ENCODE measurements around the gene GRM8. TPM values are rescaled to one million over a fixed set of nuclear protein-coding genes. Genes with fewer than 3 reads are reported as not detected.

The GRM8 gene
- total RNA-seq, 1 experiment from 2014 or later, result not detected

DNA sequence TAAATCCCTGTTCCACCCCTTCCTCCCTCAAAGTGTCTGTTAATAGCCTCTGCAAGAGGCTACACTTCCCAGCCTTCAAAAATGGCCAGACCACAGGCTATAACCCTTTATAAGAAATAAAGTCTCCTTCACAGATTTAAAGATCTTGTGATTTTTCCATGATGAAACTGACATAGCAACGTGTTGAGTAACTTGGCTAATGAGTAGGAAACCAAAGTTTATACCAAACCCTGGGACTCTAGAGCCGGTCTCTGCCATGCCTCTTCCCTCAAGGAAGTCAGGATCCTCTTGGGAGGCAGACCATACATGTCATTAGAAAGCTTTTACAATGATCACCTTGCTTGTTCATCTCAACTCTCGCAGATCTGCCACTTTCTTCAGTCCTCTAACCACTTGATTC, 44.4 kb downstream of the GRM8 start:
- ChIA-PET POLR2A (no interaction called here), CTCF (no interaction called here)
- Mint-ChIP-seq H3K27ac (ENCODE audit: unreplicated experiment) (no peak overlapping the region), H3K27me3 (ENCODE audit: insufficient read depth, unreplicated experiment) (no peaks in the 10 kb centered on the region), H3K4me1 (ENCODE audit: low read depth, unreplicated experiment) (no peaks in the 10 kb centered on the region), H3K9me3 (ENCODE audit: unreplicated experiment) (no peaks in the 10 kb centered on the region), H3K4me3 (ENCODE audit: unreplicated experiment) (no peak overlapping the region), H3K36me3 (ENCODE audit: insufficient read depth, unreplicated experiment) (no peaks in the 10 kb centered on the region)
- Histone ChIP-seq H3K9me3 (no peaks in the 10 kb centered on the region; the same call in 1 of the 2 replicates), H3K36me3 (ENCODE audit: control insufficient read depth, insufficient read depth, low read length) (no peaks in the 10 kb centered on the region), H3K4me1 (peaks cover 22% of the 10 kb centered on the region), H3K4me3 (ENCODE audit: low read depth, low read length) (no peak overlapping the region), H3K27me3 (replicated peaks; ENCODE audit: control insufficient read depth, insufficient read depth, low read length) (no peaks in the 10 kb centered on the region)
- TF ChIP-seq, protein P1, sequence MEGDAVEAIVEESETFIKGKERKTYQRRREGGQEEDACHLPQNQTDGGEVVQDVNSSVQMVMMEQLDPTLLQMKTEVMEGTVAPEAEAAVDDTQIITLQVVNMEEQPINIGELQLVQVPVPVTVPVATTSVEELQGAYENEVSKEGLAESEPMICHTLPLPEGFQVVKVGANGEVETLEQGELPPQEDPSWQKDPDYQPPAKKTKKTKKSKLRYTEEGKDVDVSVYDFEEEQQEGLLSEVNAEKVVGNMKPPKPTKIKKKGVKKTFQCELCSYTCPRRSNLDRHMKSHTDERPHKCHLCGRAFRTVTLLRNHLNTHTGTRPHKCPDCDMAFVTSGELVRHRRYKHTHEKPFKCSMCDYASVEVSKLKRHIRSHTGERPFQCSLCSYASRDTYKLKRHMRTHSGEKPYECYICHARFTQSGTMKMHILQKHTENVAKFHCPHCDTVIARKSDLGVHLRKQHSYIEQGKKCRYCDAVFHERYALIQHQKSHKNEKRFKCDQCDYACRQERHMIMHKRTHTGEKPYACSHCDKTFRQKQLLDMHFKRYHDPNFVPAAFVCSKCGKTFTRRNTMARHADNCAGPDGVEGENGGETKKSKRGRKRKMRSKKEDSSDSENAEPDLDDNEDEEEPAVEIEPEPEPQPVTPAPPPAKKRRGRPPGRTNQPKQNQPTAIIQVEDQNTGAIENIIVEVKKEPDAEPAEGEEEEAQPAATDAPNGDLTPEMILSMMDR (IDR thresholded peaks at IDR 0.05; ENCODE audit: insufficient read depth in 1 of 2, low read depth in 1 of 2, low read length in 1 of 2, severe bottlenecking in 1 of 2, unreplicated experiment in 1 of 2), result no peak
- no peak for DNase-seq
- intact Hi-C loops (cut with micrococcal nuclease; ENCODE audit: unreplicated experiment), result no loop called here
- BruUV-seq (replicated peaks), result no TSS peak

DNA sequence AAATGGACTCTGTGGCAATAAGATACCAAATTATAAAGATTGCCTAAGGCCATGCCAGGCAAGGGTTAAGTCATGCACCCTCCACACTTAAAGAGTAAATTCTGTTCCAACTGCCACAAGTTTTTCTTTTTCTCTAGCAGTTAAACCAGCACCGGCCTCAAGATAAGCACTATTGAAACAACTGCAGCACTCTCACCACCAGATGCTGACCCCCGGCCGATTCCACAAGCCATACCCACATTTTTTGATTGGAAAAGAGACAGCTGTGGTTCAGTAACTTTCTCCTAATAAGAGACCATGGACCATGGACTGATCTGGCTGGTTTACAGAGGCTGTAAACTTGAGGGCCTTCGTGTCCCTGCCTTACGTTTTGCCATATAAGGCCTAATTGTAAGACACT, 44.9 kb downstream of the GRM8 start:
- H3K27me3 ChIP-seq (replicated peaks; ENCODE audit: control insufficient read depth, insufficient read depth, low read length), result no peaks in the 10 kb centered on the region
- intact Hi-C loops (cut with micrococcal nuclease; ENCODE audit: unreplicated experiment), result no loop called here
- H3K36me3 ChIP-seq (ENCODE audit: control insufficient read depth, insufficient read depth, low read length), result no peaks in the 10 kb centered on the region
- TF ChIP-seq, protein P1 (IDR thresholded peaks at IDR 0.05; ENCODE audit: insufficient read depth in 1 of 2, low read depth in 1 of 2, low read length in 1 of 2, severe bottlenecking in 1 of 2, unreplicated experiment in 1 of 2), result no peak
- DNase-seq, result no peak
- Mint-ChIP-seq H3K27me3 (ENCODE audit: insufficient read depth, unreplicated experiment) (no peaks in the 10 kb centered on the region), H3K4me1 (ENCODE audit: low read depth, unreplicated experiment) (no peaks in the 10 kb centered on the region), H3K4me3 (ENCODE audit: unreplicated experiment) (no peak overlapping the region), H3K9me3 (ENCODE audit: unreplicated experiment) (no peaks in the 10 kb centered on the region), H3K36me3 (ENCODE audit: insufficient read depth, unreplicated experiment) (no peaks in the 10 kb centered on the region), H3K27ac (ENCODE audit: unreplicated experiment) (no peak overlapping the region)
- POLR2A ChIA-PET, result no interaction called here
- H3K9me3 ChIP-seq, result no peaks in the 10 kb centered on the region
- CTCF ChIA-PET, result no interaction called here
- no peak overlapping the region for H3K4me3 ChIP-seq (ENCODE audit: low read depth, low read length)
- no TSS peak for BruUV-seq (replicated peaks)
- H3K4me1 ChIP-seq, result peaks cover 22% of the 10 kb centered on the region

DNA sequence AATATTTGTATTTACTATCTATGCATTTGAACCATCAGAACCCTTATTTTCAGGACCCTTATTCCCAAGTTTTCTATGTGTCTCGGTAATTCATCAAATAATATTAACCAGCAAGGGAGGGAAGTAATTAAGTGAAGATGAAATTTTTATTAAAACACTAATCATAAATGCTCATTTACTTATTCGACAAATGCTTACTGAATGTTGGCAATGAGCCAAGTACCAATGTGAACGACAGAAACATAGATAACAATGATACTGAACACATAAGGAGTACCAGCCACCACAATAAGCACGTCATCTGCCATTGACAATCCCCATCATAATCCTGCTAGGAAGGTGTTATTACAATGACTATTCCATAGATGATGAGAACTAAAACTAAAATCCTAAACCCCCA, 45.5 kb downstream of the GRM8 start:
- no peaks in the 10 kb centered on the region for H3K36me3 Mint-ChIP-seq (ENCODE audit: insufficient read depth, unreplicated experiment)
- Histone ChIP-seq H3K9me3 (no peaks in the 10 kb centered on the region), H3K36me3 (ENCODE audit: control insufficient read depth, insufficient read depth, low read length) (no peaks in the 10 kb centered on the region), H3K4me3 (ENCODE audit: low read depth, low read length) (no peak overlapping the region), H3K27me3 (replicated peaks; ENCODE audit: control insufficient read depth, insufficient read depth, low read length) (no peaks in the 10 kb centered on the region), H3K4me1 (peaks cover 22% of the 10 kb centered on the region)
- H3K9me3 Mint-ChIP-seq (ENCODE audit: unreplicated experiment), result no peaks in the 10 kb centered on the region
- H3K4me1 Mint-ChIP-seq (ENCODE audit: low read depth, unreplicated experiment), result no peaks in the 10 kb centered on the region
- POLR2A ChIA-PET, result no interaction called here
- no peak overlapping the region for H3K27ac Mint-ChIP-seq (ENCODE audit: unreplicated experiment)
- no peaks in the 10 kb centered on the region for H3K27me3 Mint-ChIP-seq (ENCODE audit: insufficient read depth, unreplicated experiment)
- DNase-seq, result no peak
- H3K4me3 Mint-ChIP-seq (ENCODE audit: unreplicated experiment), result no peak overlapping the region
- intact Hi-C loops (cut with micrococcal nuclease; ENCODE audit: unreplicated experiment), result no loop called here
- CTCF ChIA-PET, result no interaction called here
- TF ChIP-seq, protein P1 (IDR thresholded peaks at IDR 0.05; ENCODE audit: insufficient read depth in 1 of 2, low read depth in 1 of 2, low read length in 1 of 2, severe bottlenecking in 1 of 2, unreplicated experiment in 1 of 2), result no peak
- no TSS peak for BruUV-seq (replicated peaks)

Data from Caco-2 (cell line).